Panc1 (cell line): ENCODE data around the gene NDUFAF8.

Experiments used
- CTCF ChIP-seq: fragments of 450-650 bp; IDR thresholded peaks from 2 replicates; pipeline ENCODE4 v1.5.1; 2017; ENCODE audit warnings: mild to moderate bottlenecking
- POLR2AphosphoS5 ChIP-seq: IDR thresholded peaks from 2 replicates; pipeline ENCODE4 v1.6.1; 2012; ENCODE audit warnings: mild to moderate bottlenecking, low read depth, low read length, moderate library complexity
- TF ChIP-seq, protein P1 (sequence below), 2 experiments: IDR thresholded peaks; 2 replicates each; pipeline ENCODE4 v1.6.1; 2011 to 2012; ENCODE audit warnings: low read depth in 2 of 2, control low read depth in 1 of 2, low read length in 1 of 2, mild to moderate bottlenecking in 1 of 2, moderate library complexity in 1 of 2; ENCODE audit not compliant: insufficient read depth in 1 of 2

DNA sequence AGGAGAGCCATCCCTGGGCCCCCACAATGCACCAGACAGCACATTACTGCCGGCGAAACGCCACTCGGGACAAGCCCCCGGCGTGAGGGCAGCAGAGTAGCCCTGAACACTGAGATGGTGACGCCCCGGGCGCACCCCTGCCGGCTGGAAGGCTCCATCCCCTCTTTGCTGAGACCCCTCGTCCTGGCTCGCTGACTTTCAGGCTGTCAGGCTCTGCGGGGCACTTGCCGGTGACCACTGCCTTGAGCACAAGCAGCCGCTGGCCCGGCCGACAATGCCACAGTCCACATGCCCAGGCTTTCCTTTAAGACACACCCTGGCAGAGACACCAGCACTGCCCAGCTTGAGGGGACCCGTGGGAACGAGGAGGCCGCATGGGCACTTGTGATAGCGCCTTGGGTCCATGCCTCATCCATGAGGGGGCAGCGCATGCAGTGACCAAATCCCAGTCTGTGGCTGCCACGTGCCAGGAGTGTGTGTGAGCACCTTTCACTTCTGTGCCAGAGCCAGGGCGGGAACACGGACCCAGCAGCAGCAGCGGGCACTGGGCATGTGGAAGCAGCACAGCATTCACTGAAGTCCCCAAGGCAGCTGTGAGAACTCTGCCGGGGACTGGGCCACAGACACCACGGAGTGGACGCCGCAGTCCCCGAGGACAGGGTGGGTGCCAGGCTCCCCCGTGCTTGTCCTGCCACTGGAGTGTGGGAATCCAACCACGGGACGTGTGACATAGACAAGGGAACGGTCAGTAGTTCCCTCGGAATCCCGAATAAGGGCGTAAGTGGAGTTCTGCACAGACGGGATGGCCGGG lies 24.5 kb downstream of the NDUFAF8 start:
- no peak for TF ChIP-seq CTCF
- TF ChIP-seq POLR2AphosphoS5 = no peak
- TF ChIP-seq, protein P1, sequence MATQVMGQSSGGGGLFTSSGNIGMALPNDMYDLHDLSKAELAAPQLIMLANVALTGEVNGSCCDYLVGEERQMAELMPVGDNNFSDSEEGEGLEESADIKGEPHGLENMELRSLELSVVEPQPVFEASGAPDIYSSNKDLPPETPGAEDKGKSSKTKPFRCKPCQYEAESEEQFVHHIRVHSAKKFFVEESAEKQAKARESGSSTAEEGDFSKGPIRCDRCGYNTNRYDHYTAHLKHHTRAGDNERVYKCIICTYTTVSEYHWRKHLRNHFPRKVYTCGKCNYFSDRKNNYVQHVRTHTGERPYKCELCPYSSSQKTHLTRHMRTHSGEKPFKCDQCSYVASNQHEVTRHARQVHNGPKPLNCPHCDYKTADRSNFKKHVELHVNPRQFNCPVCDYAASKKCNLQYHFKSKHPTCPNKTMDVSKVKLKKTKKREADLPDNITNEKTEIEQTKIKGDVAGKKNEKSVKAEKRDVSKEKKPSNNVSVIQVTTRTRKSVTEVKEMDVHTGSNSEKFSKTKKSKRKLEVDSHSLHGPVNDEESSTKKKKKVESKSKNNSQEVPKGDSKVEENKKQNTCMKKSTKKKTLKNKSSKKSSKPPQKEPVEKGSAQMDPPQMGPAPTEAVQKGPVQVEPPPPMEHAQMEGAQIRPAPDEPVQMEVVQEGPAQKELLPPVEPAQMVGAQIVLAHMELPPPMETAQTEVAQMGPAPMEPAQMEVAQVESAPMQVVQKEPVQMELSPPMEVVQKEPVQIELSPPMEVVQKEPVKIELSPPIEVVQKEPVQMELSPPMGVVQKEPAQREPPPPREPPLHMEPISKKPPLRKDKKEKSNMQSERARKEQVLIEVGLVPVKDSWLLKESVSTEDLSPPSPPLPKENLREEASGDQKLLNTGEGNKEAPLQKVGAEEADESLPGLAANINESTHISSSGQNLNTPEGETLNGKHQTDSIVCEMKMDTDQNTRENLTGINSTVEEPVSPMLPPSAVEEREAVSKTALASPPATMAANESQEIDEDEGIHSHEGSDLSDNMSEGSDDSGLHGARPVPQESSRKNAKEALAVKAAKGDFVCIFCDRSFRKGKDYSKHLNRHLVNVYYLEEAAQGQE (IDR thresholded peaks at IDR 0.05; ENCODE audit: insufficient read depth in 1 of 2, low read depth in 2 of 2, low read length in 1 of 2) = no peak
